SK-N-SH treated with all-trans-retinoic acid at 6 μM for 48 hours (cell line): ENCODE data around the gene MEIS2.

Source experiments
- ATAC-seq: fragments of 200-7000 bp; cut with Tn5 transposase; 3 replicates; pipeline ENCODE4 v1.9.1; 2020; ENCODE audit warnings: mild to moderate bottlenecking, moderate library complexity
- ARNTL ChIP-seq: fragments of 450-650 bp; formaldehyde crosslinking; IDR thresholded peaks from 2 replicates; pipeline ENCODE4 v1.5.0; 2020; ENCODE audit warnings: low read depth, mild to moderate bottlenecking, moderate library complexity, borderline replicate concordance
- BACH2 ChIP-seq: fragments of 250-450 bp; sonication (Bioruptor Pico); IDR thresholded peaks from 2 replicates; pipeline ENCODE4 v1.9.0; 2021; ENCODE audit warnings: mild to moderate bottlenecking, borderline replicate concordance
- CREB5 ChIP-seq: fragments of 250-450 bp; sonication (Bioruptor Pico); IDR thresholded peaks from 2 replicates; pipeline ENCODE4 v1.5.1; 2020; ENCODE audit warnings: low read depth, mild to moderate bottlenecking, moderate library complexity
- CSDC2 ChIP-seq: fragments of 250-450 bp; sonication (Bioruptor Pico); IDR thresholded peaks from 2 replicates; pipeline ENCODE4 v1.5.0; 2020; ENCODE audit warnings: mild to moderate bottlenecking, moderate library complexity
- CSRNP3 ChIP-seq: fragments of 250-450 bp; sonication (Bioruptor Pico); IDR thresholded peaks from 2 replicates; pipeline ENCODE4 v1.5.1; 2021; ENCODE audit warnings: mild to moderate bottlenecking, moderate library complexity
- ESRRG ChIP-seq: fragments of 250-450 bp; sonication (Bioruptor Pico); IDR thresholded peaks from 2 replicates; pipeline ENCODE4 v1.6.1; 2021; ENCODE audit warnings: mild to moderate bottlenecking
- GLIS3 ChIP-seq: fragments of 250-450 bp; sonication (Bioruptor Pico); IDR thresholded peaks from 2 replicates; pipeline ENCODE4 v1.5.0; 2020; ENCODE audit warnings: mild to moderate bottlenecking, moderate library complexity
- ISL1 ChIP-seq: fragments of 250-450 bp; sonication (Bioruptor Pico); IDR thresholded peaks from 2 replicates; pipeline ENCODE4 v2.1.2; 2022; ENCODE audit warnings: mild to moderate bottlenecking, moderate library complexity
- OSR1 ChIP-seq: fragments of 250-450 bp; sonication (Bioruptor Pico); IDR thresholded peaks from 2 replicates; pipeline ENCODE4 v1.8.0; 2022; ENCODE audit warnings: moderate library complexity, mild to moderate bottlenecking, inconsistent platforms
- PATZ1 ChIP-seq: fragments of 250-450 bp; sonication (Bioruptor Pico); IDR thresholded peaks from 2 replicates; pipeline ENCODE4 v1.8.0; 2020; ENCODE audit warnings: mild to moderate bottlenecking, moderate library complexity, borderline replicate concordance
- POU6F1 ChIP-seq: fragments of 250-450 bp; sonication (Bioruptor Pico); IDR thresholded peaks from 2 replicates; pipeline ENCODE4 v1.8.0; 2021; ENCODE audit warnings: low read depth, mild to moderate bottlenecking, moderate library complexity, borderline replicate concordance
- PPARA ChIP-seq: fragments of 250-450 bp; sonication (Bioruptor Pico); IDR thresholded peaks from 2 replicates; pipeline ENCODE4 v1.5.0; 2020; ENCODE audit warnings: mild to moderate bottlenecking, borderline replicate concordance
- RARB ChIP-seq: fragments of 250-450 bp; sonication (Bioruptor Pico); IDR thresholded peaks from 2 replicates; pipeline ENCODE4 v1.8.0; 2021; ENCODE audit warnings: mild to moderate bottlenecking, moderate library complexity
- TCF4 ChIP-seq: fragments of 250-450 bp; sonication (Bioruptor Pico); IDR thresholded peaks from 2 replicates; pipeline ENCODE4 v1.8.0; 2021; ENCODE audit warnings: mild to moderate bottlenecking, moderate library complexity, borderline replicate concordance
- TOX ChIP-seq: fragments of 250-450 bp; sonication (Bioruptor Pico); IDR thresholded peaks from 2 replicates; pipeline ENCODE4 v1.8.0; 2021; ENCODE audit warnings: mild to moderate bottlenecking, moderate library complexity, borderline replicate concordance
- TSHZ2 ChIP-seq: fragments of 250-450 bp; sonication (Bioruptor Pico); IDR thresholded peaks from 2 replicates; pipeline ENCODE4 v1.5.0; 2020; ENCODE audit warnings: mild to moderate bottlenecking, moderate library complexity
- ZC3H10 ChIP-seq: fragments of 250-450 bp; sonication (Bioruptor Pico); IDR thresholded peaks from 2 replicates; pipeline ENCODE4 v1.5.1; 2021; ENCODE audit warnings: mild to moderate bottlenecking, moderate library complexity
- ZFP3 ChIP-seq: fragments of 250-450 bp; sonication (Bioruptor Pico); IDR thresholded peaks from 2 replicates; pipeline ENCODE4 v1.5.0; 2020; ENCODE audit warnings: mild to moderate bottlenecking, moderate library complexity
- ZFP30 ChIP-seq: fragments of 450-650 bp; formaldehyde crosslinking; IDR thresholded peaks from 2 replicates; pipeline ENCODE4 v1.5.0; 2022; ENCODE audit warnings: mild to moderate bottlenecking, moderate library complexity
- ZNF565 ChIP-seq: fragments of 450-650 bp; formaldehyde crosslinking; conservative IDR thresholded peaks from 2 replicates; pipeline ENCODE4 v1.5.0; 2020; ENCODE audit warnings: low read depth, mild to moderate bottlenecking, moderate library complexity
- ZNF70 ChIP-seq: fragments of 450-650 bp; formaldehyde crosslinking; IDR thresholded peaks from 2 replicates; pipeline ENCODE4 v1.5.0; 2020; ENCODE audit warnings: mild to moderate bottlenecking, moderate library complexity

Gene MEIS2

GRCh38 chr15:36903922-36904556 is 196.3 kb downstream of the MEIS2 start:
- TF ChIP-seq BACH2 (no peak), CSRNP3 (CRISPR knock-in tag) (no peak), CREB5 (CRISPR knock-in tag) (no peak), TOX (CRISPR knock-in tag) (no peak), RARB (no peak), ZFP30 (no peak), ZFP3 (CRISPR knock-in tag) (no peak), ZC3H10 (no peak), ARNTL (CRISPR knock-in tag) (no peak), POU6F1 (CRISPR knock-in tag) (no peak), TCF4 (no peak), OSR1 (CRISPR knock-in tag) (no peak), ISL1 (CRISPR knock-in tag) (no peak), ZNF565 (CRISPR knock-in tag) (no peak), ESRRG (CRISPR knock-in tag) (no peak), TSHZ2 (CRISPR knock-in tag) (no peak), CSDC2 (CRISPR knock-in tag) (no peak), GLIS3 (CRISPR knock-in tag) (no peak)
- peak; percentile 20; the same call in 2 of the 3 replicates for ATAC-seq

- peak; percentile 56 for TF ChIP-seq ISL1 (CRISPR knock-in tag)
- TF ChIP-seq PPARA, result no peak
- ATAC-seq, result no peak; the same call in 2 of the 3 replicates
Measured at GRCh38 chr15:36903195-36903594, 197.2 kb downstream of the MEIS2 start.

- no peak for ATAC-seq
- TF ChIP-seq OSR1 (CRISPR knock-in tag), result no peak
- TF ChIP-seq TCF4, result no peak
- no peak for TF ChIP-seq BACH2
- no peak for TF ChIP-seq POU6F1 (CRISPR knock-in tag)
- TF ChIP-seq ZFP30, result no peak
- TF ChIP-seq ZNF70, result no peak
- TF ChIP-seq TSHZ2 (CRISPR knock-in tag), result no peak
- no peak for TF ChIP-seq ZFP3 (CRISPR knock-in tag)
- no peak for TF ChIP-seq PATZ1 (CRISPR knock-in tag)
- TF ChIP-seq CREB5 (CRISPR knock-in tag), result no peak
- TF ChIP-seq ESRRG (CRISPR knock-in tag), result no peak
- no peak for TF ChIP-seq RARB
Measured at GRCh38 chr15:36901012-36901411, 199.3 kb downstream of the MEIS2 start.
